ENCODE data around the gene OXA1L.

GRCh38 chr14:22774011-22774706, 7.7 kb downstream of the OXA1L start:
- TF ChIP-seq CTCF (conservative IDR thresholded peaks at IDR 0.05 in 1 of 2, IDR thresholded peaks at IDR 0.05 in 1 of 2; ENCODE audit: extremely low read depth in 1 of 2, insufficient read depth in 1 of 2, low read depth in 1 of 2, low read length in 2 of 2) (no peak), EZH2 (IDR thresholded peaks at IDR 0.05; ENCODE audit: borderline replicate concordance, low read length) (no peak)

Measured in mammary epithelial cell (primary cell).